ENCODE data around the gene CARM1.

GRCh38 chr19:10911579-10912363 lies 40.4 kb downstream of the CARM1 start:
- no peak for TF ChIP-seq CTCF (IDR thresholded peaks at IDR 0.05 in 2 of 3, conservative IDR thresholded peaks at IDR 0.05 in 1 of 3; ENCODE audit: borderline replicate concordance in 1 of 3, insufficient read depth in 1 of 3, low read depth in 2 of 3, low read length in 2 of 3)
- no peak for TF ChIP-seq EZH2 (IDR thresholded peaks at IDR 0.05)
- no peak for TF ChIP-seq POLR2A (IDR thresholded peaks at IDR 0.05; ENCODE audit: borderline replicate concordance, extremely low read depth, insufficient read depth, insufficient read length)
